Neural cell (in vitro differentiated cells): ENCODE results near the gene DOK6. TPM values are rescaled to one million over a fixed set of nuclear protein-coding genes. Genes with fewer than 3 reads are reported as not detected.

ENCODE experiments used
- H2AFZ ChIP-seq: fragments of 200-600, 300-800 bp; sonication (generic), shearing (Covaris generic); 2 replicates; pipeline ENCODE4 v1.6.0; 2014; ENCODE audit warnings: low read depth, mild to moderate bottlenecking, antibody characterized with exemption, low read length, moderate library complexity
- H3F3A ChIP-seq: fragments of 200-600 bp; shearing (Covaris generic); 2 replicates; pipeline ENCODE4 v1.6.1; 2016; ENCODE audit warnings: mild to moderate bottlenecking, moderate library complexity, mixed read lengths, antibody characterized with exemption, low read length; ENCODE audit not compliant: insufficient read depth, poor library complexity, severe bottlenecking
- H3K27ac ChIP-seq: fragments of 200-600, 300-800 bp; sonication (generic), shearing (Covaris generic); 2 replicates; pipeline ENCODE4 v1.5.1; 2014; ENCODE audit warnings: mild to moderate bottlenecking, low read length, moderate library complexity
- H3K27me3 ChIP-seq: fragments of 300-800, 200-600 bp; sonication (generic), shearing (Covaris generic); 2 replicates; pipeline ENCODE4 v1.6.0; 2014; ENCODE audit warnings: mild to moderate bottlenecking, low read depth, low read length, moderate library complexity; ENCODE audit not compliant: insufficient read depth
- H3K36me3 ChIP-seq: fragments of 300-800, 200-600 bp; sonication (generic), shearing (Covaris generic); 2 replicates; pipeline ENCODE4 v1.5.1; 2014; ENCODE audit warnings: mild to moderate bottlenecking, antibody characterized with exemption, low read length, moderate library complexity; ENCODE audit not compliant: insufficient read depth
- H3K4me2 ChIP-seq: fragments of 300-800, 200-600 bp; sonication (generic), shearing (Covaris generic); 2 replicates; pipeline ENCODE4 v1.6.0; 2014; ENCODE audit warnings: mild to moderate bottlenecking, low read length
- H3K4me3 ChIP-seq: fragments of 300-800, 200-600 bp; sonication (generic), shearing (Covaris generic); 2 replicates; pipeline ENCODE4 v1.5.1; 2014; ENCODE audit warnings: mild to moderate bottlenecking, low read length, moderate library complexity
- H3K79me2 ChIP-seq: fragments of 200-600 bp; shearing (Covaris generic); replicated peaks from 2 replicates; pipeline ENCODE4 v1.6.0; 2014; ENCODE audit warnings: mild to moderate bottlenecking, low read length, moderate library complexity; ENCODE audit not compliant: insufficient read depth
- H3K9ac ChIP-seq: fragments of 300-800, 200-600 bp; sonication (generic), shearing (Covaris generic); 2 replicates; pipeline ENCODE4 v1.6.1; 2016; ENCODE audit warnings: mild to moderate bottlenecking, low read length, mixed read lengths
- H3K9me2 ChIP-seq: fragments of 200-600 bp; shearing (Covaris generic); 2 replicates; pipeline ENCODE4 v1.6.1; 2016; ENCODE audit warnings: mild to moderate bottlenecking, low read length, mixed read lengths; ENCODE audit not compliant: insufficient read depth
- H3K9me3 ChIP-seq: fragments of 200-600, 300-800 bp; sonication (generic), shearing (Covaris generic); 2 replicates; pipeline ENCODE4 v1.6.1; 2016; ENCODE audit warnings: mild to moderate bottlenecking, mixed run types, low read length, moderate library complexity, mixed read lengths
- H4K20me1 ChIP-seq: fragments of 200-600 bp; shearing (Covaris generic); 2 replicates; pipeline ENCODE4 v1.6.1; 2016; ENCODE audit warnings: mild to moderate bottlenecking, mixed run types; ENCODE audit not compliant: insufficient read depth
- EP300 ChIP-seq: fragments of 450-650 bp; conservative IDR thresholded peaks from 2 replicates; pipeline ENCODE4 v1.6.1; 2014; ENCODE audit warnings: antibody characterized with exemption, mild to moderate bottlenecking, moderate library complexity; ENCODE audit not compliant: poor library complexity, severe bottlenecking
- EZH2 ChIP-seq: fragments of 200-600, 300-800 bp; shearing (Covaris generic), sonication (generic); IDR thresholded peaks from 2 replicates; pipeline ENCODE4 v1.6.1; 2014; ENCODE audit warnings: antibody characterized with exemption, low read length, borderline replicate concordance, mild to moderate bottlenecking; ENCODE audit not compliant: insufficient read depth, poor library complexity, severe bottlenecking
- MXI1 ChIP-seq: fragments of 450-650 bp; conservative IDR thresholded peaks from 2 replicates; pipeline ENCODE4 v1.6.1; 2014; ENCODE audit warnings: antibody characterized with exemption, mild to moderate bottlenecking; ENCODE audit not compliant: poor library complexity, severe bottlenecking
- POLR2AphosphoS5 ChIP-seq: IDR thresholded peaks from 2 replicates; pipeline ENCODE4 v1.6.1; 2012
- RAD21 ChIP-seq: fragments of 450-650 bp; conservative IDR thresholded peaks from 2 replicates; pipeline ENCODE4 v1.6.1; 2014; ENCODE audit warnings: antibody characterized with exemption, mild to moderate bottlenecking, moderate library complexity
- REST ChIP-seq: IDR thresholded peaks from 2 replicates; pipeline ENCODE4 v1.6.1; 2012; ENCODE audit warnings: borderline replicate concordance
- SMC3 ChIP-seq: fragments of 450-650 bp; conservative IDR thresholded peaks from 2 replicates; pipeline ENCODE4 v1.6.1; 2014; ENCODE audit warnings: antibody characterized with exemption, mild to moderate bottlenecking, moderate library complexity; ENCODE audit not compliant: poor library complexity
- TAF1 ChIP-seq: IDR thresholded peaks from 2 replicates; pipeline ENCODE4 v1.6.1; 2012; ENCODE audit warnings: low read depth
- polyA plus RNA-seq: library from polyadenylated mRNA; depleted of rRNA; stranded (reverse); fragments of >200 nt; gene quantifications from 2 replicates; pipeline ENCODE4 v1.2.3, GENCODE V29; 2014
- TF ChIP-seq, protein P1 (sequence below): fragments of 450-650 bp; IDR thresholded peaks from 2 replicates; pipeline ENCODE4 v1.5.1; 2014; ENCODE audit warnings: antibody characterized with exemption, mild to moderate bottlenecking, moderate library complexity; ENCODE audit not compliant: poor library complexity, severe bottlenecking

DOK6 gene
- polyA plus RNA-seq, 1 donor from 2014 or later, result 9.7 TPM

- Histone ChIP-seq H3K4me3 (no peak overlapping the region), H3K4me2 (no peak overlapping the region), H3K27me3 (no peaks in the 10 kb centered on the region), H3K27ac (no peak overlapping the region), H3K9ac (no peak overlapping the region), H4K20me1 (no peaks in the 10 kb centered on the region), H3K79me2 (no peaks in the 10 kb centered on the region), H3K36me3 (no peaks in the 10 kb centered on the region), H3K9me3 (no peaks in the 10 kb centered on the region), H2AFZ (no peak overlapping the region), H3F3A (no peaks in the 10 kb centered on the region), H3K9me2 (no peaks in the 10 kb centered on the region)
- no peak for TF ChIP-seq RAD21
- no peak for TF ChIP-seq POLR2AphosphoS5
- no peak for TF ChIP-seq EP300
- no peak for TF ChIP-seq EZH2
- no peak for TF ChIP-seq SMC3
- TF ChIP-seq, protein P1, sequence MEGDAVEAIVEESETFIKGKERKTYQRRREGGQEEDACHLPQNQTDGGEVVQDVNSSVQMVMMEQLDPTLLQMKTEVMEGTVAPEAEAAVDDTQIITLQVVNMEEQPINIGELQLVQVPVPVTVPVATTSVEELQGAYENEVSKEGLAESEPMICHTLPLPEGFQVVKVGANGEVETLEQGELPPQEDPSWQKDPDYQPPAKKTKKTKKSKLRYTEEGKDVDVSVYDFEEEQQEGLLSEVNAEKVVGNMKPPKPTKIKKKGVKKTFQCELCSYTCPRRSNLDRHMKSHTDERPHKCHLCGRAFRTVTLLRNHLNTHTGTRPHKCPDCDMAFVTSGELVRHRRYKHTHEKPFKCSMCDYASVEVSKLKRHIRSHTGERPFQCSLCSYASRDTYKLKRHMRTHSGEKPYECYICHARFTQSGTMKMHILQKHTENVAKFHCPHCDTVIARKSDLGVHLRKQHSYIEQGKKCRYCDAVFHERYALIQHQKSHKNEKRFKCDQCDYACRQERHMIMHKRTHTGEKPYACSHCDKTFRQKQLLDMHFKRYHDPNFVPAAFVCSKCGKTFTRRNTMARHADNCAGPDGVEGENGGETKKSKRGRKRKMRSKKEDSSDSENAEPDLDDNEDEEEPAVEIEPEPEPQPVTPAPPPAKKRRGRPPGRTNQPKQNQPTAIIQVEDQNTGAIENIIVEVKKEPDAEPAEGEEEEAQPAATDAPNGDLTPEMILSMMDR, result no peak
- no peak for TF ChIP-seq TAF1
- no peak for TF ChIP-seq REST
- no peak for TF ChIP-seq MXI1
These were observed 136.5 kb downstream of the DOK6 start for GRCh38 chr18:69537183-69537582.

- Histone ChIP-seq H2AFZ (no peak overlapping the region), H4K20me1 (no peaks in the 10 kb centered on the region), H3K27ac (no peak overlapping the region), H3K9me2 (no peaks in the 10 kb centered on the region), H3K4me2 (no peak overlapping the region), H3K27me3 (no peaks in the 10 kb centered on the region), H3K36me3 (no peaks in the 10 kb centered on the region), H3K79me2 (no peaks in the 10 kb centered on the region), H3K4me3 (no peak overlapping the region), H3K9me3 (no peaks in the 10 kb centered on the region), H3K9ac (no peak overlapping the region), H3F3A (no peaks in the 10 kb centered on the region)
- no peak for TF ChIP-seq TAF1
- no peak for TF ChIP-seq EP300
- TF ChIP-seq EZH2, result no peak
- TF ChIP-seq POLR2AphosphoS5, result no peak
- no peak for TF ChIP-seq RAD21
- TF ChIP-seq MXI1, result no peak
- no peak for TF ChIP-seq SMC3
- TF ChIP-seq REST, result no peak
- TF ChIP-seq, protein P1, result no peak
These were observed 138.2 kb downstream of the DOK6 start for GRCh38 chr18:69538849-69539248.
